Activated T-helper 2 cell treated with anti-CD3 and anti-CD28 coated beads, Interferon-gamma antibody, Interleukin-2, Interleukin-4, amounts not matched to agents 10 μg/mL and 5 μg/mL and 100 μg/mL, durations not matched to agents 14 hours and 24 hours and 36 hours (primary cell): ENCODE results near the gene NDST3. TPM values are rescaled to one million over a fixed set of nuclear protein-coding genes. Genes with fewer than 3 reads are reported as not detected.

Source experiments
- DNase-seq: peaks from one replicate; pipeline ENCODE4 v3.0.0; 2021; ENCODE audit warnings: low spot score
- H3K27ac Mint-ChIP-seq: one replicate; pipeline ENCODE4 v1.8.0; 2021; ENCODE audit warnings: mixed read lengths
- H3K27me3 Mint-ChIP-seq: one replicate; pipeline ENCODE4 v1.8.0; 2021; ENCODE audit warnings: low read depth, mixed read lengths
- H3K36me3 Mint-ChIP-seq: one replicate; pipeline ENCODE4 v1.8.0; 2021; ENCODE audit warnings: low read depth, mixed read lengths
- H3K4me1 Mint-ChIP-seq: one replicate; pipeline ENCODE4 v1.8.0; 2021; ENCODE audit warnings: low read depth, mixed read lengths
- H3K4me3 Mint-ChIP-seq: one replicate; pipeline ENCODE4 v1.8.0; 2021; ENCODE audit warnings: low read depth, mild to moderate bottlenecking, moderate library complexity, mixed read lengths
- H3K9me3 Mint-ChIP-seq: one replicate; pipeline ENCODE4 v1.8.0; 2021; ENCODE audit warnings: mixed read lengths
- intact Hi-C: fragments of 100-400 bp; cut with micrococcal nuclease; formaldehyde crosslinking; loops from one replicate; pipeline ENCODE4 v1.15.1; 2023
- total RNA-seq: library from RNA; stranded (reverse); gene quantifications from 2 replicates; pipeline ENCODE4 v1.2.3, GENCODE V29; 2022

NDST3 gene
- total RNA-seq, 1 donor from 2014 or later = not detected

DNA sequence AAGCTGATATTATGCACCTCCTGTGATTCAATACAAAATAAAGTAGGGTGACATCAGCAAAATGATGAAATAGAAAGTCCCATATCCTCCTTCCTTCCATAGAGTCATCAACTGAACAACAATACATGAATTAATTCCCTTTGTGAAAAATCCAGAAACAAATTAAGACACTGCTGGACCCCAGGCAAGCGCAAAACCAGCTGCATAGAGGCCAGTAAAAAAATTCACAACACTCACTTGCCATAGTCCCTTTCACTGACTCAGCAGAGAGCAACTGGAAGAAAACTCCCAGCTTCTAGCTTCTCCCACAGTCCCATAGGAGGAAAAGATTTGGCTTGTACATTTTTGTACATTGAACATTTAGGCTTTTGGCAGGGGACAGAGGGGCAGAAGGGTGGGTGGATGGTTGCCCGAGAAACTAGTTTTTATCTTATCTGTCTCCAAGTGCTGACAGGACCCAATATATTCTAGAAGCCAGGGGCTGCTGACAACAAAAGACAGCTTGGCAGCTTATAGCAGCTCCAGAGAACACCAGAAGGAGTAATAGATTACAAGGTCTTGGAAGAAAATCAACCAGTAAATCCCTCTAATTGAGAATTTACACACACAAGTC is 124.6 kb downstream of the NDST3 start:
- peaks cover 17% of the 10 kb centered on the region for H3K4me1 Mint-ChIP-seq
- intact Hi-C loops = loop anchor here (5.0 kb wide), 1 partner anchor 118 kb away; no protein-coding TSS in a partner anchor
- H3K27me3 Mint-ChIP-seq = no peaks in the 10 kb centered on the region
- no peak overlapping the region for H3K4me3 Mint-ChIP-seq
- peaks cover 12% of the 10 kb centered on the region for H3K36me3 Mint-ChIP-seq
- H3K27ac Mint-ChIP-seq = no peak overlapping the region
- DNase-seq = no peak
- peaks cover 18% of the 10 kb centered on the region for H3K9me3 Mint-ChIP-seq

- Mint-ChIP-seq H3K4me3 (no peak overlapping the region), H3K27ac (no peak overlapping the region), H3K9me3 (peaks cover 31% of the 10 kb centered on the region), H3K4me1 (peaks cover 15% of the 10 kb centered on the region), H3K27me3 (peaks cover 4% of the 10 kb centered on the region), H3K36me3 (peaks cover 4% of the 10 kb centered on the region)
- intact Hi-C loops = no loop called here
- no peak for DNase-seq
Measured at GRCh38 chr4:118167306-118167705, 133.0 kb downstream of the NDST3 start.

DNA sequence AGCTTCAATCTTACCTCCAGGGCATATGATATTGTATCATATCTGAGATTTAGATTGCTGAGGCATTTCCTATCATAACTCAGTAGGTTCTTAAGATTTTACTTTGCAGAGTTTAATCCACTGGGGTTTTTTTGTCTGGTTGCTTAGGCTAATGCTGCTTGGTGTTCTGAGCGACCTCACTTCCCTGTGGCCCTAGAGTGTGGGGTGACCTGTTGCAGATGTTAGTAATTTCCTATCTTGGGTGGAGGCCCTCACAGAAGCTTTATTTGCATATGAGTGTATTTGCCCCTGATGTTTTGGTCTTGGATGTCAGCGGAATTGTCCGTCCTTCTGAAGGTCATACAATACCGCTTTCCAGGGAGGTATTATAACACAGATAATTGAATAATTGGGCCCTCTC is 137.1 kb downstream of the NDST3 start:
- Mint-ChIP-seq H3K36me3 (peaks cover 4% of the 10 kb centered on the region), H3K9me3 (peaks cover 20% of the 10 kb centered on the region), H3K27me3 (no peaks in the 10 kb centered on the region), H3K4me3 (no peak overlapping the region), H3K27ac (no peak overlapping the region), H3K4me1 (peaks cover 43% of the 10 kb centered on the region)
- intact Hi-C loops = loop anchor here (5.0 kb wide), 1 partner anchor 59 kb away; no protein-coding TSS in a partner anchor
- no peak for DNase-seq

DNA sequence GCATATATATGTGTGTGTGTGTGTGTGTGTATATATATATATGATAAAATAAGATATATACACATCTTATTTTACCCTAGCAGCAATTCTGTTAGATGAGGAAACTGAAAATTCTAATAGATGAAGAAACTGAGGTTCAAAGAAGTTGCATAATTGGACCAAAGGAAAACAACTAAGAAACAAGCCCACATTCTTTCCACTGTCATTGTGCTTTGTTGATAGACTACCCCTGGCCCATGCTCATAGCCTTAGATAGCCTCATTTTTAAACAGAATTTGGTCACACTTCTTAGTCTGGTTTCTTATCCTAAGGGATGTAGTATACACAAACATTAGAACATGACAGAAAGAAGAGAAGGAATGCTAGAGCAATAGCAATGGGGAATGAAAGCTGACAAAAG is 138.8 kb downstream of the NDST3 start:
- DNase-seq = no peak
- peaks cover 9% of the 10 kb centered on the region for H3K9me3 Mint-ChIP-seq
- H3K4me1 Mint-ChIP-seq = peaks cover 48% of the 10 kb centered on the region
- H3K4me3 Mint-ChIP-seq = no peak overlapping the region
- H3K36me3 Mint-ChIP-seq = no peaks in the 10 kb centered on the region
- peak overlapping the region; percentile 57 for H3K27ac Mint-ChIP-seq
- peaks cover 5% of the 10 kb centered on the region for H3K27me3 Mint-ChIP-seq
- intact Hi-C loops = loop anchor here (5.0 kb wide), 1 partner anchor 61 kb away; no protein-coding TSS in a partner anchor

- Mint-ChIP-seq H3K36me3 (no peaks in the 10 kb centered on the region), H3K4me3 (no peak overlapping the region), H3K4me1 (peaks cover 48% of the 10 kb centered on the region), H3K9me3 (peaks cover 8% of the 10 kb centered on the region), H3K27ac (peak overlapping the region; percentile 77), H3K27me3 (peaks cover 5% of the 10 kb centered on the region)
- intact Hi-C loops = loop anchor here (1.0 to 5.0 kb wide), 5 partner anchors 19 to 105 kb away; no protein-coding TSS in a partner anchor
- DNase-seq = no peak
Measured at GRCh38 chr4:118173956-118174725, 139.9 kb downstream of the NDST3 start.

DNA sequence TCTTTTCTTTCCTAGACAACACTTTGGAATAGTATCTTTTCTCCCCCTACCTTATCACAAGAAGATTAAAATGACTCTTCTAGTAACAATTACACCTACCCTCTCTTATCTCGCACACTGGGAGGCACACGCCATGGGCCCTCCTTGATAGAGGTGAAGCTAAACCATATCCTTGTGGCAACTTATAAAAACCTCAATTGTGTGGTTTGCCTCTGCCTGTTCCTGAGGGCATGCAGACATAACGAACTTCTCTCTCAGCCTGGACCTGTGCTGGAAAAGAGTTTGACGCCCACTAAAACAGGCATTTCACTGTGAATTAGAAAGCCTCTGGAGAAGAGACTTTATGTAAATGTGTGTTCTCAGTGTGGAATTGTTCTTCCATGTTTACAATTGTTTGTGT is 141.2 kb downstream of the NDST3 start:
- intact Hi-C loops = loop anchor here (1.0 to 2.0 kb wide), 3 partner anchors 89 to 103 kb away; no protein-coding TSS in a partner anchor
- H3K4me3 Mint-ChIP-seq = peak overlapping the region; percentile 28
- peaks cover 52% of the 10 kb centered on the region for H3K4me1 Mint-ChIP-seq
- no peaks in the 10 kb centered on the region for H3K36me3 Mint-ChIP-seq
- H3K27ac Mint-ChIP-seq = peak overlapping the region; percentile 31
- H3K27me3 Mint-ChIP-seq = peaks cover 5% of the 10 kb centered on the region
- DNase-seq = no peak
- H3K9me3 Mint-ChIP-seq = peaks cover 8% of the 10 kb centered on the region

GRCh38 chr4:118177126-118177525 is 142.8 kb downstream of the NDST3 start:
- intact Hi-C loops = no loop called here
- H3K27ac Mint-ChIP-seq = no peak overlapping the region
- no peaks in the 10 kb centered on the region for H3K36me3 Mint-ChIP-seq
- DNase-seq = no peak
- peaks cover 5% of the 10 kb centered on the region for H3K9me3 Mint-ChIP-seq
- no peak overlapping the region for H3K4me3 Mint-ChIP-seq
- H3K27me3 Mint-ChIP-seq = peaks cover 5% of the 10 kb centered on the region
- peaks cover 48% of the 10 kb centered on the region for H3K4me1 Mint-ChIP-seq

DNA sequence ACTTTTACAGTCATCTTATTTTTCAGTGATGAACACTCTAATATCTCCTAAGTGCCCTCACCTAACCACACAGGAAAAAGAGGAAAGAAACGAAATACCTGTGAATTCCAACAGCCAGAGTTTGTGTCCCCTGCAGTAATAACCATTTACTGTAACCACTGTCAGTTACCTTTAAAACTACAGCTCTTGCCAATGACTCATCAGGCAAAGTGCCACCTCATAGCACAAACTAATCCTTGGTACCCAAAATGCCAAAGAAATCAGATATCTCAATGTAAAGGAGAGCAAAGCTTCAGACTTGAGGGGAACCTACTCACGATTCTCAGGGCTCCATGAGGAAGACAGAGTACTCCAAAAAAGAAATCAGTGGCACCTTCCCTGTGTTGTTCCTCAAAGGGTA is 146.5 kb downstream of the NDST3 start:
- H3K27me3 Mint-ChIP-seq = peaks cover 5% of the 10 kb centered on the region

GRCh38 chr4:118190903-118191302 is 156.6 kb downstream of the NDST3 start:
- H3K4me1 Mint-ChIP-seq = no peaks in the 10 kb centered on the region
- intact Hi-C loops = no loop called here
- no peaks in the 10 kb centered on the region for H3K27me3 Mint-ChIP-seq
- no peaks in the 10 kb centered on the region for H3K36me3 Mint-ChIP-seq
- no peak overlapping the region for H3K27ac Mint-ChIP-seq
- no peak overlapping the region for H3K4me3 Mint-ChIP-seq
- peaks cover 5% of the 10 kb centered on the region for H3K9me3 Mint-ChIP-seq
- DNase-seq = no peak

More for the DNA sequence above, 146.5 kb downstream of the NDST3 start:
- intact Hi-C loops = no loop called here
- Mint-ChIP-seq H3K9me3 (peaks cover 3% of the 10 kb centered on the region), H3K36me3 (no peaks in the 10 kb centered on the region), H3K4me3 (no peak overlapping the region), H3K27ac (no peak overlapping the region), H3K4me1 (peaks cover 19% of the 10 kb centered on the region)
- no peak for DNase-seq

DNA sequence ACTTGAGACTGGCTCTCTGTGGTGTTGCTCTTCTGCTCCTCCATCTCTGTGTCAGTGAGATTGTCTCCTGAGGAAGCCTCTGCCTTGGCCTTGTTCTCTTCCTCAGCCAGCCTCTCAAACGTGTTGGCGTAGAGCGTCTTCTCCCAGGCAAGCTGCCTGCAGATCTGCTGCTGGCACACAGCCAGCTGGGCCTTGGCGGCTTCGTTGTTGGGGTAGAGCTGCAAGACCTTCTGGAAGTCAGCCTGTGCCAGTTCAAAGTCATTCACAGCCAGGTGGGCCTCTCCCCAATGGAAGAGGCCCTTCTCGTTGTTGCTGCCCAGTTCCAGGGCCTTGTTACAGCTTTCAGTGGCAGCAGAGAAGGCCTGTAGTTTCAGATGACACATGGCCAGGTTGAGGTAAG is 159.1 kb downstream of the NDST3 start:
- Mint-ChIP-seq H3K9me3 (peaks cover 9% of the 10 kb centered on the region), H3K27ac (no peak overlapping the region), H3K4me3 (no peak overlapping the region), H3K36me3 (no peaks in the 10 kb centered on the region), H3K4me1 (no peaks in the 10 kb centered on the region), H3K27me3 (peaks cover 3% of the 10 kb centered on the region)
- intact Hi-C loops = no loop called here
- DNase-seq = no peak

DNA sequence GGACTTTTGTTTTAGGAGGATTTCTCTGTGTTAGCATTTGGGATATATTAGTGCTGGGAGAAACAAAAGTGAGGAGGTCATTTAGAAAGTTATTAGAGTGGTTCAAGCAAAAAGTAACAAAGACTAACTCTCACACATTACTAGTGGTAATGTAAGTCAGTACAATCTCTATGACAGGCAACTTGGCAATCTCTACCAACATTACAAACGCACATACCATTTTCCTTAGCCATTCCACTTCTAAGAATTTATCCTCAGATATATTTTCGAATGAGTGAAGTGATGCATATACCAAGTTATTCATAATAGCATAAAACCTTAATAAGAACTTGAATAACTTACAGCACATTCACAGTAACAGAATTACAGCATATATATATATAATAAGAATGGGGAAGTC is 172.3 kb downstream of the NDST3 start:
- H3K4me3 Mint-ChIP-seq = no peak overlapping the region
- intact Hi-C loops = no loop called here
- H3K4me1 Mint-ChIP-seq = no peaks in the 10 kb centered on the region
- H3K36me3 Mint-ChIP-seq = no peaks in the 10 kb centered on the region
- no peak overlapping the region for H3K27ac Mint-ChIP-seq
- H3K27me3 Mint-ChIP-seq = peaks cover 2% of the 10 kb centered on the region
- H3K9me3 Mint-ChIP-seq = peaks cover 27% of the 10 kb centered on the region
- no peak for DNase-seq

DNA sequence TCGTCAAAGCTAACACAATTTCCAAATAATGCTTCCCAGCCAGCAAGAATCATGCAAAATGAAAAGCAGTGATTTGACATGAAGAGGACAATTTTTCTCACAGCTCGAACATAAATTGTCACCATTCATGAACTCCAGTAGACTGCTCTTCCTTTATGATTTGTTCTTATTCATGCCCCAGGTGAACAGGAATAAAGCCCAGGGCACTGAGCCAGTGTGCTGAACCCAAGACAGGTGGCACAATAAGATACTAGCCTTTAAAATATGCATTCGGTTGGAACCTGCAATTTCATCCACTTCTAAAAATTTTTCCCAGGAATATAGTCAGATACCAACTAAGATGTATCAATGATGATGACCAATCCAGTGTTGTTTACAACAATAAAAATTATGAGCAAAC is 178.8 kb downstream of the NDST3 start:
- H3K9me3 Mint-ChIP-seq = no peaks in the 10 kb centered on the region
- no peak overlapping the region for H3K27ac Mint-ChIP-seq
- no peak for DNase-seq
- no peaks in the 10 kb centered on the region for H3K4me1 Mint-ChIP-seq
- peaks cover 2% of the 10 kb centered on the region for H3K27me3 Mint-ChIP-seq
- intact Hi-C loops = no loop called here
- no peak overlapping the region for H3K4me3 Mint-ChIP-seq
- no peaks in the 10 kb centered on the region for H3K36me3 Mint-ChIP-seq

DNA sequence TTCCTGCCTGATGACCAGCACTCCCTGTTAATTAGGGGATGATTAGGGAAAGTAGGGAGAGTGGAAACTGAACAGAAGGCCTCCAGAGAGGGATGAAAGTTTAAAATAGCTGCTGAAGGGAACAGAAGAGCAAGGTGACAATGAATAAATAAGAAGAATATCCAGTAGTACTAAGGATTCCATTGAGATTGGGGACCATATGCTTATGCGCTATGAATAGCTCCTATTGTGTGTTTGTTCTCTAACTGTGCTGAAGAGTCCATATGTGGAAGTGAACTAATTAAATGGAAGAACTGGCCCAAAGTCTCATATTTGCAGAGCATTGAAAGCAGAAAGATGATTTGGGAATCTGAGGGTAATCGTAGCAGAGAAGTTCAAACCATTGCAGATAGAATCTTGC is 181.5 kb downstream of the NDST3 start:
- H3K4me3 Mint-ChIP-seq = no peak overlapping the region
- H3K27ac Mint-ChIP-seq = no peak overlapping the region
- DNase-seq = no peak
- no peaks in the 10 kb centered on the region for H3K9me3 Mint-ChIP-seq
- H3K27me3 Mint-ChIP-seq = no peaks in the 10 kb centered on the region
- intact Hi-C loops = no loop called here
- H3K36me3 Mint-ChIP-seq = peaks cover 2% of the 10 kb centered on the region
- peaks cover 9% of the 10 kb centered on the region for H3K4me1 Mint-ChIP-seq
